CD14-positive monocyte (primary cell): ENCODE measurements around the gene EYS. TPM values are rescaled to one million over a fixed set of nuclear protein-coding genes. Genes with fewer than 3 reads are reported as not detected.

Experiments
- DNase-seq, 3 donors: peaks; one replicate each; pipeline ENCODE4 v3.0.0-alpha.2; 2011 to 2022
- H2AFZ ChIP-seq: 2 replicates; pipeline ENCODE4 v1.6.0; 2012; ENCODE audit warnings: mild to moderate bottlenecking, low read depth, low read length, inconsistent platforms; ENCODE audit not compliant: insufficient read depth, poor library complexity, severe bottlenecking
- H3K27ac ChIP-seq, 2 donors: 1 replicate in 1 of 2; 2 replicates in 1 of 2; pipeline ENCODE4 v1.5.1; 2012 to 2013; ENCODE audit warnings: low read length in 2 of 2, control low read depth in 1 of 2, inconsistent platforms in 1 of 2, low read depth in 1 of 2, mild to moderate bottlenecking in 1 of 2
- H3K27me3 ChIP-seq, 2 donors: one replicate each; pipeline versions ENCODE4 v1.6.0 to v1.6.1; 2011 to 2013; ENCODE audit warnings: low read length in 2 of 2; ENCODE audit not compliant: control insufficient read depth in 2 of 2, insufficient read depth in 2 of 2
- H3K36me3 ChIP-seq, 2 donors: replicated peaks in 1 of 2; 1 replicate in 1 of 2; 2 replicates in 1 of 2; pipeline versions ENCODE4 v1.5.1 to v1.6.1; 2012 to 2013; ENCODE audit warnings: low read length in 2 of 2, control low read depth in 1 of 2, inconsistent platforms in 1 of 2, mild to moderate bottlenecking in 1 of 2; ENCODE audit not compliant: insufficient read depth in 2 of 2, control insufficient read depth in 1 of 2
- H3K4me1 ChIP-seq, 2 donors: 1 replicate in 1 of 2; 2 replicates in 1 of 2; pipeline versions ENCODE4 v1.5.1 to v1.6.1; 2012 to 2013; ENCODE audit warnings: low read length in 2 of 2, control low read depth in 1 of 2, inconsistent platforms in 1 of 2, mild to moderate bottlenecking in 1 of 2, moderate library complexity in 1 of 2; ENCODE audit not compliant: insufficient read depth in 2 of 2, control insufficient read depth in 1 of 2
- H3K4me2 ChIP-seq: replicated peaks from 2 replicates; pipeline ENCODE3; 2012; ENCODE audit warnings: low read length, moderate library complexity, mild to moderate bottlenecking; ENCODE audit not compliant: poor library complexity, severe bottlenecking; ENCODE audit errors: extremely low read depth
- H3K4me3 ChIP-seq, 3 experiments: fragments of 200-600 bp in 1 of 3; sonication (generic) in 1 of 3; replicated peaks in 1 of 3; 1 replicate in 2 of 3; 2 replicates in 1 of 3; pipeline ENCODE4 v1.5.1; 2011 to 2013; ENCODE audit warnings: low read length in 3 of 3, mild to moderate bottlenecking in 3 of 3, control low read depth in 2 of 3, low read depth in 2 of 3, inconsistent platforms in 1 of 3, moderate library complexity in 1 of 3
- H3K79me2 ChIP-seq: 2 replicates; pipeline ENCODE4 v1.6.0; 2012; ENCODE audit warnings: mild to moderate bottlenecking, control low read depth, inconsistent platforms, low read length, moderate library complexity; ENCODE audit not compliant: insufficient read depth
- H3K9ac ChIP-seq: 2 replicates; pipeline ENCODE4 v1.6.0; 2017; ENCODE audit warnings: low read length, mild to moderate bottlenecking; ENCODE audit not compliant: insufficient read depth, poor library complexity, severe bottlenecking
- H3K9me3 ChIP-seq, 2 donors: replicated peaks in 1 of 2; 1 replicate in 1 of 2; 2 replicates in 1 of 2; pipeline versions ENCODE4 v1.5.1 to v1.6.1; 2012 to 2013; ENCODE audit warnings: low read length in 2 of 2, control low read depth in 1 of 2; ENCODE audit not compliant: control insufficient read depth in 1 of 2, insufficient read depth in 1 of 2
- H4K20me1 ChIP-seq: 2 replicates; pipeline ENCODE4 v1.6.0; 2012; ENCODE audit warnings: mild to moderate bottlenecking, low read length, control low read depth, moderate library complexity; ENCODE audit not compliant: insufficient read depth
- H3K27ac Mint-ChIP-seq, 7 donors: one replicate each; pipeline ENCODE4 v1.8.0; 2020; ENCODE audit warnings: mild to moderate bottlenecking in 7 of 7, mixed read lengths in 7 of 7, moderate library complexity in 6 of 7, inconsistent platforms in 2 of 7
- H3K27me3 Mint-ChIP-seq, 3 donors: one replicate each; pipeline ENCODE4 v1.8.0; 2021 to 2022; ENCODE audit warnings: low read depth in 3 of 3, mild to moderate bottlenecking in 3 of 3, mixed read lengths in 3 of 3, moderate library complexity in 3 of 3, inconsistent platforms in 1 of 3
- H3K36me3 Mint-ChIP-seq, 2 donors: one replicate each; pipeline ENCODE4 v1.8.0; 2020; ENCODE audit warnings: mixed read lengths in 2 of 2, inconsistent platforms in 1 of 2, mild to moderate bottlenecking in 1 of 2
- H3K4me1 Mint-ChIP-seq: one replicate; pipeline ENCODE4 v1.8.0; 2020; ENCODE audit warnings: mild to moderate bottlenecking, mixed read lengths
- H3K4me3 Mint-ChIP-seq, 2 donors: one replicate each; pipeline ENCODE4 v1.8.0; 2020; ENCODE audit warnings: mild to moderate bottlenecking in 2 of 2, mixed read lengths in 2 of 2, moderate library complexity in 1 of 2
- H3K9me3 Mint-ChIP-seq, 7 donors: one replicate each; pipeline ENCODE4 v1.8.0; 2020 to 2022; ENCODE audit warnings: mixed read lengths in 7 of 7, mild to moderate bottlenecking in 6 of 7, moderate library complexity in 6 of 7, inconsistent platforms in 2 of 7
- WGBS: methylation state at CpG from one replicate; pipeline ENCODE4 v1.1.5; 2013; ENCODE audit warnings: missing lambda C conversion rate; ENCODE audit not compliant: insufficient coverage; 5-methylcytosine and 5-hydroxymethylcytosine counted together
- intact Hi-C, 2 donors: fragments of 100-400 bp; cut with micrococcal nuclease; formaldehyde crosslinking; loops; one replicate each; pipeline versions ENCODE4 v1.15.0 to v1.15.1; 2023
- polyA plus RNA-seq, 3 donors: library from polyadenylated mRNA; depleted of rRNA in 1 of 3; unstranded in 2 of 3; stranded (reverse) in 1 of 3; fragments of 300-500 nt in 2 of 3; fragments of >200 nt in 1 of 3; fragmentation: Illumina TruSeq in 2 of 3; gene quantifications; 1 replicate in 2 of 3; 2 replicates in 1 of 3; pipeline ENCODE4 v1.2.3, GENCODE V29; 2012 to 2021
- TF ChIP-seq, protein P1 (sequence below): fragments of 200-600 bp; IDR thresholded peaks from one replicate; pipeline ENCODE4 v1.8.0; 2022; ENCODE audit warnings: antibody characterized with exemption, mild to moderate bottlenecking

Gene EYS
- polyA plus RNA-seq, 3 donors = 0.01 to 0.03 TPM; not detected in 1

DNA sequence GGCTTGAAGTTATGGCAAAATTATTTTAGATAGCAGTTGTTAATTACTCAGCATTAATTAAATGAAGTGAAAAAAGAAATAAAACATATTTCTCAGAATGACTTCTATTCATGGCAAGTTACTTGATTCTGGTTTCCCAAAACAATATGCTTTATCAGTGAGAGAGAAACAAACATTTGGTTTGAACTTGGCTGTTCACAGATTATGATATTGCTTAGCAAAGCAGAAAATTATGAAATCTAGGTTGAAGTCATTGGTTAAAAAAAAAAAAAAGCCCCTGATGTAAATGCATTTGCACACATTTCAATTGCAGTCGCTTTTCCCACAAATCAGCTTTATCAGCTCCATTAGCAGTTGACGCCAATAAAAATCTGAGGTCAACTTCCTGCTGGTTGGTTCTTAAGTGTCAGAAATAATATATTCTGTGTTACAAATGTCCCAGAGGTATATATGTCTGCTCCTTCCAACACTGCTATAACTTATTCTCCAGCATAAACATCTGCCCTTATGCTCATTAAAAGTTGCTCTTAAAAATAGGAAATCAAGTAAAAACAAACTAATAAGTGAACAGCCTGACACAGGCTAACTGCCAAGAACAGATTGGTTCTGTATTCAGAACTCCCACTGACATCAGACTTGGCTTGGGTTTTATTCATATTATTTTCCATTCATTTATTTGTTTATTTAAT, 1796.0 kb downstream of the EYS start:
- no peak overlapping the region for H3K4me2 ChIP-seq
- DNase-seq = no peak
- no peaks in the 10 kb centered on the region for H3K4me1 Mint-ChIP-seq
- H3K9ac ChIP-seq = no peak overlapping the region
- H3K9me3 Mint-ChIP-seq = peaks cover 0 to 7% (median 3%) of the 10 kb centered on the region in 7 donors
- no peaks in the 10 kb centered on the region for H3K9me3 ChIP-seq
- no peak overlapping the region for H3K27ac Mint-ChIP-seq
- no peaks in the 10 kb centered on the region for H4K20me1 ChIP-seq
- H3K4me3 Mint-ChIP-seq = no peak overlapping the region
- H3K4me1 ChIP-seq = no peaks in the 10 kb centered on the region
- H3K79me2 ChIP-seq = no peaks in the 10 kb centered on the region
- H3K36me3 Mint-ChIP-seq = no peaks in the 10 kb centered on the region
- TF ChIP-seq, protein P1, sequence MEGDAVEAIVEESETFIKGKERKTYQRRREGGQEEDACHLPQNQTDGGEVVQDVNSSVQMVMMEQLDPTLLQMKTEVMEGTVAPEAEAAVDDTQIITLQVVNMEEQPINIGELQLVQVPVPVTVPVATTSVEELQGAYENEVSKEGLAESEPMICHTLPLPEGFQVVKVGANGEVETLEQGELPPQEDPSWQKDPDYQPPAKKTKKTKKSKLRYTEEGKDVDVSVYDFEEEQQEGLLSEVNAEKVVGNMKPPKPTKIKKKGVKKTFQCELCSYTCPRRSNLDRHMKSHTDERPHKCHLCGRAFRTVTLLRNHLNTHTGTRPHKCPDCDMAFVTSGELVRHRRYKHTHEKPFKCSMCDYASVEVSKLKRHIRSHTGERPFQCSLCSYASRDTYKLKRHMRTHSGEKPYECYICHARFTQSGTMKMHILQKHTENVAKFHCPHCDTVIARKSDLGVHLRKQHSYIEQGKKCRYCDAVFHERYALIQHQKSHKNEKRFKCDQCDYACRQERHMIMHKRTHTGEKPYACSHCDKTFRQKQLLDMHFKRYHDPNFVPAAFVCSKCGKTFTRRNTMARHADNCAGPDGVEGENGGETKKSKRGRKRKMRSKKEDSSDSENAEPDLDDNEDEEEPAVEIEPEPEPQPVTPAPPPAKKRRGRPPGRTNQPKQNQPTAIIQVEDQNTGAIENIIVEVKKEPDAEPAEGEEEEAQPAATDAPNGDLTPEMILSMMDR = no peak
- H3K27me3 ChIP-seq = no peaks in the 10 kb centered on the region
- no peak overlapping the region for H3K27ac ChIP-seq
- intact Hi-C loops = no loop called here
- no peaks in the 10 kb centered on the region for H3K36me3 ChIP-seq
- no peaks in the 10 kb centered on the region for H3K27me3 Mint-ChIP-seq
- H2AFZ ChIP-seq = no peak overlapping the region
- WGBS = no CpG with 5 or more reads among the region's 2 CpGs
- H3K4me3 ChIP-seq = no peak overlapping the region

DNA sequence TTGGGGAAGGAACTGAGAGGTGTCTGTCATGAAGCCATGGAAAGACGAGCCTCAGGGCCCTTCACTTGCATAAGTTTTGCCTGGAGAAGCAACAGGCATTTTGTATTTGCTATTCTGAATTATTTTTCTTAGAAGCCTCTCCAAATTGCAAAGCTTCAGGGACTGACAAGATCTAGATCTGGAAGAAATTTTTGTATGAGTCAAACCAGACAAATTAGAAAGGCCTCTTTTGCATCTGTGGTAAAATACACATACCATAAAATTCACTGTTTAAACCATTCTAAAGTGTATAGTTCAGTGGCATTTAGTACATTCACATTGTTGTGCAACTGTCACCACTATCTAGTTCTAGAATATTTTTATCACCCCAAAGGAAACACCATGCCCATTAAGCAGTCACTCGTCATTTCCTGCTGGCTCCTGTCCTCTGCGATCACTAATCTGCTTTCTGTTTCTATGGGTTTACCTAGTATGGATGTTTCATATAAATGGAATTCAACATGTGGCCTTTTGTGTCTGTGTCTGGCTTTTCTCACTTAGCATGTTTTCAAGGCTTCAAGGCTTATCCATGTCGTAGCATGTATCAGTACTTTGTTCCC, 1802.3 kb downstream of the EYS start:
- peak overlapping the region; percentile 32 for H2AFZ ChIP-seq
- no peaks in the 10 kb centered on the region for H3K9me3 ChIP-seq
- TF ChIP-seq, protein P1 = no peak
- H3K4me3 ChIP-seq = no peak overlapping the region
- H3K9me3 Mint-ChIP-seq = peaks cover 0 to 9% (median 2%) of the 10 kb centered on the region in 7 donors
- peak overlapping the region in 1 of 2 donors; percentile 88 for H3K4me3 Mint-ChIP-seq
- H3K36me3 Mint-ChIP-seq = no peaks in the 10 kb centered on the region
- H3K4me2 ChIP-seq = peak overlapping the region; percentile 35
- intact Hi-C loops = no loop called here
- peak in 2 of 3 donors; percentile 4 to 10 for DNase-seq
- no peak overlapping the region for H3K9ac ChIP-seq
- no peaks in the 10 kb centered on the region for H4K20me1 ChIP-seq
- peak overlapping the region in 4 of 7 donors; percentile 23 to 63 (median 49) for H3K27ac Mint-ChIP-seq
- WGBS = no CpG with 5 or more reads among the region's 4 CpGs
- H3K4me1 Mint-ChIP-seq = peaks cover 10% of the 10 kb centered on the region
- H3K36me3 ChIP-seq = no peaks in the 10 kb centered on the region
- no peaks in the 10 kb centered on the region for H3K79me2 ChIP-seq
- H3K4me1 ChIP-seq = peaks cover 6 to 10% of the 10 kb centered on the region in 2 donors
- no peaks in the 10 kb centered on the region for H3K27me3 Mint-ChIP-seq
- no peaks in the 10 kb centered on the region for H3K27me3 ChIP-seq
- peak overlapping the region in 1 of 2 donors; percentile 46 for H3K27ac ChIP-seq
